ENCODE data around the gene ACP5. TPM values are rescaled to one million over a fixed set of nuclear protein-coding genes. Genes with fewer than 3 reads are reported as not detected.
"Not testable (repeated sequence)": the region's sequence is repeated elsewhere in the genome, so short reads cannot be mapped to it uniquely, and the experiment has no call there.

The ACP5 gene
- total and polyA plus RNA-seq, 3 donors from 2014 or later = 4.2 to 20.5 (median 6.8) TPM

GRCh38 chr19:11617180-11618062 is 40.0 kb upstream of the ACP5 start:
- 96 to 97% methylated on average over 19 of the region's 19 CpGs for WGBS, 2 donors
- intact Hi-C loops (cut with DNase I; ENCODE audit: low total_unique reads) = no loop called here
- Histone ChIP-seq H3K4me3 (no peak overlapping the region), H3K36me3 (ENCODE audit: low read depth, missing control alignments) (no peaks in the 10 kb centered on the region), H3K27me3 (no peaks in the 10 kb centered on the region), H3K27ac (no peak overlapping the region), H3K4me1 (no peaks in the 10 kb centered on the region), H3K9me3 (no peaks in the 10 kb centered on the region)
- DNase-seq = no peak
- TF ChIP-seq CTCF (IDR thresholded peaks at IDR 0.05) (no peak), POLR2A (IDR thresholded peaks at IDR 0.05) (no peak)

GRCh38 chr19:11612816-11613511 is 35.5 kb upstream of the ACP5 start:
- no peaks in the 10 kb centered on the region for H3K27me3 ChIP-seq
- no peaks in the 10 kb centered on the region for H3K9me3 ChIP-seq
- H3K4me1 ChIP-seq = no peaks in the 10 kb centered on the region
- H3K36me3 ChIP-seq (ENCODE audit: low read depth, missing control alignments) = no peaks in the 10 kb centered on the region
- no peak for DNase-seq
- WGBS, 2 donors = 88 to 96% methylated on average over 5 of the region's 5 CpGs
- TF ChIP-seq POLR2A (IDR thresholded peaks at IDR 0.05) = no peak
- no peak for TF ChIP-seq CTCF (IDR thresholded peaks at IDR 0.05)
- intact Hi-C loops (cut with DNase I; ENCODE audit: low total_unique reads) = no loop called here
- H3K27ac ChIP-seq = no peak overlapping the region
- H3K4me3 ChIP-seq = no peak overlapping the region

GRCh38 chr19:11611730-11612129 is 34.3 kb upstream of the ACP5 start:
- Histone ChIP-seq H3K36me3 (ENCODE audit: low read depth, missing control alignments) (no peaks in the 10 kb centered on the region), H3K27ac (no peak overlapping the region), H3K4me3 (no peak overlapping the region), H3K27me3 (no peaks in the 10 kb centered on the region), H3K4me1 (no peaks in the 10 kb centered on the region), H3K9me3 (no peaks in the 10 kb centered on the region)
- TF ChIP-seq POLR2A (IDR thresholded peaks at IDR 0.05) = no peak
- no peak for TF ChIP-seq CTCF (IDR thresholded peaks at IDR 0.05)
- 83 to 91% methylated on average over 1 of the region's 1 CpG for WGBS, 2 donors
- intact Hi-C loops (cut with DNase I; ENCODE audit: low total_unique reads) = no loop called here
- DNase-seq = no peak

- Histone ChIP-seq H3K4me3 (no peak overlapping the region), H3K4me1 (no peaks in the 10 kb centered on the region), H3K36me3 (ENCODE audit: low read depth, missing control alignments) (no peaks in the 10 kb centered on the region), H3K27me3 (no peaks in the 10 kb centered on the region), H3K27ac (no peak overlapping the region), H3K9me3 (no peaks in the 10 kb centered on the region)
- 97% methylated on average over 6 to 8 of the region's 8 CpGs for WGBS, 2 donors
- intact Hi-C loops (cut with DNase I; ENCODE audit: low total_unique reads) = no loop called here
- DNase-seq = no peak
- TF ChIP-seq POLR2A (IDR thresholded peaks at IDR 0.05) (no peak), CTCF (IDR thresholded peaks at IDR 0.05) (no peak)
These were observed 29.0 kb upstream of the ACP5 start for GRCh38 chr19:11606484-11606883.

- DNase-seq; H3K4me1 ChIP-seq; intact Hi-C loops (cut with DNase I; ENCODE audit: low total_unique reads); H3K27me3 ChIP-seq; H3K36me3 ChIP-seq (ENCODE audit: low read depth, missing control alignments); H3K9me3 ChIP-seq; H3K4me3 ChIP-seq; H3K27ac ChIP-seq: not testable (repeated sequence)
- 95% methylated on average over 8 of the region's 8 CpGs for WGBS, 2 donors
These were observed 22.3 kb upstream of the ACP5 start for GRCh38 chr19:11599704-11600103.

Data from testis (tissue), 3 donors.